GM15510 (cell line): ENCODE results near the gene SLC24A5.

Source experiments
- POLR2A ChIP-seq: IDR thresholded peaks from 3 replicates; pipeline ENCODE4 v1.6.1; 2011; ENCODE audit warnings: borderline replicate concordance; ENCODE audit not compliant: insufficient read length; ENCODE audit errors: extremely low read depth

Gene SLC24A5

GRCh38 chr15:48097264-48097663 lies 23.5 kb upstream of the SLC24A5 start:
- no peak for TF ChIP-seq POLR2A

- no peak for TF ChIP-seq POLR2A
These were observed 19.3 kb upstream of the SLC24A5 start for GRCh38 chr15:48101376-48101961.

GRCh38 chr15:48102167-48102566 lies 18.6 kb upstream of the SLC24A5 start:
- TF ChIP-seq POLR2A: no peak

- no peak for TF ChIP-seq POLR2A
These were observed 17.1 kb upstream of the SLC24A5 start for GRCh38 chr15:48103647-48104046.

GRCh38 chr15:48105936-48106335 lies 14.9 kb upstream of the SLC24A5 start:
- no peak for TF ChIP-seq POLR2A

- TF ChIP-seq POLR2A: no peak
These were observed 11.6 kb upstream of the SLC24A5 start for GRCh38 chr15:48109212-48109611.

- no peak for TF ChIP-seq POLR2A
These were observed 10.8 kb upstream of the SLC24A5 start for GRCh38 chr15:48109856-48110531.

GRCh38 chr15:48112242-48112641 lies 8.5 kb upstream of the SLC24A5 start:
- TF ChIP-seq POLR2A: no peak

- TF ChIP-seq POLR2A: no peak
These were observed 1.5 kb upstream of the SLC24A5 start for GRCh38 chr15:48119277-48119676.

- no peak for TF ChIP-seq POLR2A
These were observed 1.1 kb downstream of the SLC24A5 start for GRCh38 chr15:48121849-48122248.

- TF ChIP-seq POLR2A: no peak
These were observed 6.0 kb downstream of the SLC24A5 start for GRCh38 chr15:48126667-48127355.

- TF ChIP-seq POLR2A: no peak
These were observed 10.5 kb downstream of the SLC24A5 start for GRCh38 chr15:48131324-48131723.

- no peak for TF ChIP-seq POLR2A
These were observed 12.1 kb downstream of the SLC24A5 start for GRCh38 chr15:48132874-48133273.

- TF ChIP-seq POLR2A: no peak
These were observed 23.1 kb downstream of the SLC24A5 start for GRCh38 chr15:48143856-48144255.

GRCh38 chr15:48144889-48145288 lies 24.1 kb downstream of the SLC24A5 start:
- no peak for TF ChIP-seq POLR2A

- no peak for TF ChIP-seq POLR2A
These were observed 25.1 kb downstream of the SLC24A5 start for GRCh38 chr15:48145923-48146322.
